DLD1 (cell line): ENCODE data around the gene KRTAP10-11.
"Not testable (repeated sequence)": the region's sequence is repeated elsewhere in the genome, so short reads cannot be mapped to it uniquely, and the experiment has no call there.

Experiments used
- in situ Hi-C: cut with HindIII; loops from 2 replicates; pipeline ENCODE4 v1.10.0; 2017; ENCODE audit warnings: low sequenced_read_pairs

The KRTAP10-11 gene

GRCh38 chr21:44661567-44661966 is 15.4 kb downstream of the KRTAP10-11 start:
- in situ Hi-C loops: not testable (repeated sequence)

GRCh38 chr21:44664691-44665090 is 18.5 kb downstream of the KRTAP10-11 start:
- in situ Hi-C loops: no loop called here

GRCh38 chr21:44666401-44667320 is 20.4 kb downstream of the KRTAP10-11 start, which contains the start of gene KRTAP12-2:
Gene KRTAP12-2 (minus strand): TSS chr21:44666927. CDS start chr21:44666886, 41 bp downstream.
- in situ Hi-C loops: no loop called here

GRCh38 chr21:44667612-44668011 is 21.4 kb downstream of the KRTAP10-11 start:
- in situ Hi-C loops: no loop called here

- in situ Hi-C loops: no loop called here
These were observed 24.6 kb downstream of the KRTAP10-11 start for GRCh38 chr21:44670642-44671432.

GRCh38 chr21:44671911-44672310 is 25.7 kb downstream of the KRTAP10-11 start:
- in situ Hi-C loops: no loop called here

GRCh38 chr21:44677881-44678280 is 31.7 kb downstream of the KRTAP10-11 start:
- in situ Hi-C loops: no loop called here

GRCh38 chr21:44681152-44681551 is 34.9 kb downstream of the KRTAP10-11 start:
- in situ Hi-C loops: no loop called here

GRCh38 chr21:44681861-44682579 is 35.8 kb downstream of the KRTAP10-11 start, which contains the start of gene KRTAP12-1:
Gene KRTAP12-1 (minus strand): TSS chr21:44682163. CDS start chr21:44682123, 40 bp downstream.
- in situ Hi-C loops: no loop called here

- in situ Hi-C loops: no loop called here
These were observed 36.5 kb downstream of the KRTAP10-11 start for GRCh38 chr21:44682580-44683151.

GRCh38 chr21:44684077-44684476 is 37.9 kb downstream of the KRTAP10-11 start:
- in situ Hi-C loops: no loop called here

- in situ Hi-C loops: no loop called here
These were observed 38.3 kb downstream of the KRTAP10-11 start for GRCh38 chr21:44684483-44684882.

- in situ Hi-C loops: not testable (repeated sequence)
These were observed 38.8 kb downstream of the KRTAP10-11 start for GRCh38 chr21:44685050-44685449.

GRCh38 chr21:44686000-44686781 is 40.0 kb downstream of the KRTAP10-11 start:
- in situ Hi-C loops: no loop called here

- in situ Hi-C loops: no loop called here
These were observed 40.8 kb downstream of the KRTAP10-11 start for GRCh38 chr21:44686843-44687561.

GRCh38 chr21:44687671-44688070 is 41.5 kb downstream of the KRTAP10-11 start:
- in situ Hi-C loops: no loop called here

GRCh38 chr21:44689740-44690139 is 43.5 kb downstream of the KRTAP10-11 start:
- in situ Hi-C loops: not testable (repeated sequence)

- in situ Hi-C loops: no loop called here
These were observed 45.5 kb downstream of the KRTAP10-11 start for GRCh38 chr21:44691686-44692085.
